H1 (cell line): Measurements from ENCODE around the gene MDFI.

Source experiments
- TF ChIP-seq, protein P1 (sequence below): IDR thresholded peaks from 2 replicates; pipeline ENCODE4 v1.6.1; 2011; ENCODE audit warnings: low read length, improper control_type of control experiment
- TF ChIP-seq, protein P2 (sequence below), 3 experiments: IDR thresholded peaks; 1 replicate in 2 of 3; 2 replicates in 1 of 3; pipeline versions ENCODE4 v1.5.1 to v1.6.1; 2011; ENCODE audit warnings: low read length in 3 of 3, mild to moderate bottlenecking in 3 of 3, inconsistent platforms in 2 of 3, low read depth in 1 of 3, moderate library complexity in 1 of 3; ENCODE audit not compliant: insufficient read depth in 1 of 3; ENCODE audit errors: control extremely low read depth in 1 of 3

DNA sequence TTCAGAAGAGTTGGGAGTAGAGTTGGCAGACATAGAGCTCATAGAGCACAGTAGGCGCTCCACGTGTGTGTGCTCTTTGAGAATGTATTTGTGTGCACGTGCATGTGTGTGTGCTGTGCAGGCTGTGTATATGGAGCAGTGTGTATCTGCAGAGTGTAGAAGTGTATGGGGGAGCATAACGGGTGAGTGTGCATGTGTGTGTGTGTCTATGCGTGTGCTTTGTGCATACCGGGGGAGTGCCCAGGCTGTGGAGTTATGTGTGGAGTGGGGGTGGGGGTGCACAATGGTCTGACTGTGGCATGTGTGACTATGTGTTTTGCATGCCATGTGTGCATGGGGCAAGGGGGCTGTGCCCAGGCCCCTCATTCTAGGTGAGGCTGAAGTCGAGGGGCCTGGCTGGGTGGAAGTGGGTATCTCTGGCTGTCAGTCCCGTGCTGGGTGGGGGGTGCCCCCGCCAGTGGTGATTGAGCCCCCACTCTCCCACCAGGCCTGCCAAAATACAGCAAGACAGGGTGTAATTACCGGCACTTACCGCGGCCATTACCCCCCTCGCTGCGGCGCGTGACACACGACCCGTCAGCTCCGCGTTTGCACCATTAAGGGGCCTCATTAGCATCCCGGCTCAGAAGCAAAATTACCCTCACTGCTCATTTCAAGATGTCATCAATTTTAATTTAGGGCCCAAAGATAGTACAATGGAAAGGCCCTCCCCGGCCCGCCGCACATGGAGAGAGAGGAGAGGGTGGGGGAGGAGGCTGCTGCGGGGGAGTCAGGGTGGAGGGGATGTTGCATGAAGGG, 39.1 kb downstream of the MDFI start:
- TF ChIP-seq, protein P1, sequence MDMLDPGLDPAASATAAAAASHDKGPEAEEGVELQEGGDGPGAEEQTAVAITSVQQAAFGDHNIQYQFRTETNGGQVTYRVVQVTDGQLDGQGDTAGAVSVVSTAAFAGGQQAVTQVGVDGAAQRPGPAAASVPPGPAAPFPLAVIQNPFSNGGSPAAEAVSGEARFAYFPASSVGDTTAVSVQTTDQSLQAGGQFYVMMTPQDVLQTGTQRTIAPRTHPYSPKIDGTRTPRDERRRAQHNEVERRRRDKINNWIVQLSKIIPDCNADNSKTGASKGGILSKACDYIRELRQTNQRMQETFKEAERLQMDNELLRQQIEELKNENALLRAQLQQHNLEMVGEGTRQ = no peak
- TF ChIP-seq, protein P2, sequence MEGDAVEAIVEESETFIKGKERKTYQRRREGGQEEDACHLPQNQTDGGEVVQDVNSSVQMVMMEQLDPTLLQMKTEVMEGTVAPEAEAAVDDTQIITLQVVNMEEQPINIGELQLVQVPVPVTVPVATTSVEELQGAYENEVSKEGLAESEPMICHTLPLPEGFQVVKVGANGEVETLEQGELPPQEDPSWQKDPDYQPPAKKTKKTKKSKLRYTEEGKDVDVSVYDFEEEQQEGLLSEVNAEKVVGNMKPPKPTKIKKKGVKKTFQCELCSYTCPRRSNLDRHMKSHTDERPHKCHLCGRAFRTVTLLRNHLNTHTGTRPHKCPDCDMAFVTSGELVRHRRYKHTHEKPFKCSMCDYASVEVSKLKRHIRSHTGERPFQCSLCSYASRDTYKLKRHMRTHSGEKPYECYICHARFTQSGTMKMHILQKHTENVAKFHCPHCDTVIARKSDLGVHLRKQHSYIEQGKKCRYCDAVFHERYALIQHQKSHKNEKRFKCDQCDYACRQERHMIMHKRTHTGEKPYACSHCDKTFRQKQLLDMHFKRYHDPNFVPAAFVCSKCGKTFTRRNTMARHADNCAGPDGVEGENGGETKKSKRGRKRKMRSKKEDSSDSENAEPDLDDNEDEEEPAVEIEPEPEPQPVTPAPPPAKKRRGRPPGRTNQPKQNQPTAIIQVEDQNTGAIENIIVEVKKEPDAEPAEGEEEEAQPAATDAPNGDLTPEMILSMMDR (IDR thresholded peaks at IDR 0.05; ENCODE audit: control extremely low read depth in 1 of 3, insufficient read depth in 1 of 3, low read depth in 1 of 3, low read length in 3 of 3) = no peak
